ENCODE data around the gene VSIG10. TPM values are rescaled to one million over a fixed set of nuclear protein-coding genes. Genes with fewer than 3 reads are reported as not detected.

VSIG10 gene
- total and polyA plus RNA-seq, 12 donors, result 5.3 to 23.6 (median 10.3) TPM

- no peak for ATAC-seq
- Histone ChIP-seq H3K4me1 (peaks cover 0 to 15% (median 11%) of the 10 kb centered on the region in 9 donors), H3K4me3 (no peak overlapping the region), H3K27me3 (peaks cover 0 to 8% (median 0%) of the 10 kb centered on the region in 7 donors), H3K9me3 (no peaks in the 10 kb centered on the region), H3K36me3 (no peaks in the 10 kb centered on the region), H3K27ac (no peak overlapping the region)
- 95% methylated on average over 8 of the region's 8 CpGs for WGBS, 2 donors
- TF ChIP-seq CTCF (IDR thresholded peaks at IDR 0.05), result no peak
- intact Hi-C loops (cut with DNase I), result no loop called here
- no peak for DNase-seq
Measured at GRCh38 chr12:118107694-118108093, 3.9 kb upstream of the VSIG10 start.

- Histone ChIP-seq H3K36me3 (no peaks in the 10 kb centered on the region), H3K9me3 (no peaks in the 10 kb centered on the region), H3K27ac (no peak overlapping the region), H3K4me1 (peaks cover 0 to 20% (median 14%) of the 10 kb centered on the region in 9 donors), H3K27me3 (peaks cover 0 to 8% (median 0%) of the 10 kb centered on the region in 7 donors), H3K4me3 (no peak overlapping the region)
- no peak for DNase-seq
- 71 to 83% methylated on average over 4 of the region's 4 CpGs for WGBS, 2 donors
- intact Hi-C loops (cut with DNase I), result no loop called here
- no peak for ATAC-seq
- TF ChIP-seq CTCF (IDR thresholded peaks at IDR 0.05), result no peak
Measured at GRCh38 chr12:118107011-118107410, 3.2 kb upstream of the VSIG10 start.

- ATAC-seq, result peak in 7 of 8 donors; percentile 6 to 48 (median 14)
- Histone ChIP-seq H3K27ac (peak overlapping the region; percentile 18 to 90 (median 80)), H3K4me1 (peaks cover 0 to 20% (median 14%) of the 10 kb centered on the region in 9 donors), H3K4me3 (peak overlapping the region; percentile 62 to 90 (median 83)), H3K36me3 (no peaks in the 10 kb centered on the region), H3K27me3 (peaks cover 0 to 8% (median 0%) of the 10 kb centered on the region in 7 donors), H3K9me3 (no peaks in the 10 kb centered on the region)
- DNase-seq, result peak in 1 of 2 donors; percentile 14
- 0% methylated on average over 32 of the region's 32 CpGs for WGBS, 2 donors
- TF ChIP-seq CTCF (IDR thresholded peaks at IDR 0.05), result no peak
- intact Hi-C loops (cut with DNase I), result loop anchor here in 7 of 10 donors (5.0 kb wide), 2 partner anchors 36 to 41 kb away; partner anchors contain the start of gene WSB2 (in 6 of the 7)
Measured at GRCh38 chr12:118103201-118103600, 610 bp downstream of the VSIG10 start.

DNA sequence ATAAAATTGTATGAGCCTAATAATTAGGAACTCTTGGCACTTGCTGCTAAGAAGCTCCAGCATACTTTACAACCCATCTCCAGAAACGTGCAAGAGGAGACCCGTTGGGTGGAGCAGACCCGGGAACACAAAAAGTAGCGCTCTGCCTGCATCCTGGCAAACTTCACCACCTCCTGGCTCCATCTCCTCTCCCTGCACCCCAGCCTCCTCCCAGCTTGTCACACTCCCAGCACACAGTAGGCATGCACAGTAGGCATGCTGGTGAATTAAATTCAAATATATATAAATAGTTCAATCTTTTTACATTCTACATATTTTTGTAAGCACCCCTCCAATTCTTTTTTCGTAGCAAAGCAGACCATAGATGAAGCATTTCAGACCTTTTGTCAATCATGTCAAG, 1.2 kb downstream of the VSIG10 start:
- 45 to 54% methylated on average over 5 of the region's 5 CpGs for WGBS, 2 donors
- TF ChIP-seq CTCF (IDR thresholded peaks at IDR 0.05), result no peak
- H3K27ac ChIP-seq, result peak overlapping the region in 3 of 10 donors; percentile 80 to 90 (median 81)
- ATAC-seq, result no peak
- peaks cover 0 to 20% (median 14%) of the 10 kb centered on the region in 9 donors for H3K4me1 ChIP-seq
- no peaks in the 10 kb centered on the region for H3K36me3 ChIP-seq
- H3K27me3 ChIP-seq, result peaks cover 0 to 8% (median 0%) of the 10 kb centered on the region in 7 donors
- intact Hi-C loops (cut with DNase I), result loop anchor here in 7 of 10 donors (5.0 kb wide), 2 partner anchors 35 to 40 kb away; partner anchors contain the start of gene WSB2 (in 6 of the 7)
- no peaks in the 10 kb centered on the region for H3K9me3 ChIP-seq
- H3K4me3 ChIP-seq, result peak overlapping the region in 7 of 10 donors; percentile 65 to 90 (median 85)
- DNase-seq, result no peak

Data from heart right ventricle (tissue), 16 donors.